Activated CD8-positive, alpha-beta memory T cell treated with anti-CD3 and anti-CD28 coated beads, Interleukin-2, amount 50 U/mL, for 48 hours (primary cell): Measurements from ENCODE around the gene LAP3.
"Not testable (repeated sequence)": the region's sequence is repeated elsewhere in the genome, so short reads cannot be mapped to it uniquely, and the experiment has no call there.

Source experiments
- DNase-seq: peaks from one replicate; pipeline ENCODE4 v3.0.0-alpha.2; 2020

LAP3 gene

DNA sequence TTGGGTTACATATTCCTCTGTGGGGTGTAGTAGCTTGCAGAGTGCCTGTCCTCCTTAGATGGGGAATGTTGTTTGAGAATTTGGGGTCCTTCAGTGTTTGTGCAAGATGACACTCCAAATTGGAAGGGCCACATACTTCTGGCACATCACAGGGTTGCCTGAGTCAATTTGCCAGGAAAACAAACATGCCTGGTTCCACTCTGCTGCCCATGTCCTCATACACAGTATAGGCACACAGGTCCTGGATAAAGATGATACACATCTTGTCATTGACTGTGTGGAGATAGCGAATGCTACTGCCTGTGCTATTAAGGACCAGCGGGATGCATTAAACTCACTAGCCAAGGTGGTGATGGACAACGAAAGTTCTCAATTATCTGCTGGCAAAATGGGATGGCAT lies 11.2 kb upstream of the LAP3 start:
- DNase-seq, result no peak

DNA sequence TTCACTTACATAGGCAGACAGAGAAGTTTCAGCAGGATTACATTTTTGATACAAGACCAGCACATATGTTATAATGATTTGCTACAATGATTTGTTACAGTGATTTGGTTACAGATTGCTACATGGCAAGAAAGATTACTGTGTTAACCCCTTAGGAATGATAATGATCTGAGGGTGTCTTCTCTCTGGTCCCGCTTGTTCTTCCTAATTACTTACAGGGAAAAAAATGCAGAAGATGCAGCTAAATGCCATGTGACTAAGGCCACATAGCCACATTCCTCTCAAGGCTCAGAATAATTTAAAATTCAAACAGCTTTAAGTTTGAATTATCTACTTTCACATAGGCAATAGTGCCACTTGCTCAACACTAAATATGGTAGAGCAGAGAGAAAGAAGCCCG lies 9.7 kb upstream of the LAP3 start:
- no peak for DNase-seq

DNA sequence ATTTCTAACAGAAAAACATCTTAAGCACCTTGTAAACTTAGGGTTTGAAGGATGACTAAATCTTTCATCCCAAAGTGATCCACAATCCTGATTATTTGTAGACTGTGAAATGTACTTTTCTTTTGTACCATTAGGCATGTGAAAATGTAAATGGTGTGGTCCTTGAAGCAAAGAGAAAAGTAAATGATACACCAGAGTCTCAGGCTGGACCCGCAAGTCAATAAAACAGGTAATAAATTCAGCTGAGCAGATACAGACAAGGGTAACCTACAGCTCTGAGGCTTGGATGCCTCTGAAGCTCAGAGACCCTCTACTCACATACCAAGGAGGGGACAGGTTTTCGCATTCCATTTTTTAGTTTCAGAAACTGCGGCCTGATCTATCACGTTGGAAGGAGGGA lies 2.8 kb upstream of the LAP3 start:
- DNase-seq, result no peak

DNA sequence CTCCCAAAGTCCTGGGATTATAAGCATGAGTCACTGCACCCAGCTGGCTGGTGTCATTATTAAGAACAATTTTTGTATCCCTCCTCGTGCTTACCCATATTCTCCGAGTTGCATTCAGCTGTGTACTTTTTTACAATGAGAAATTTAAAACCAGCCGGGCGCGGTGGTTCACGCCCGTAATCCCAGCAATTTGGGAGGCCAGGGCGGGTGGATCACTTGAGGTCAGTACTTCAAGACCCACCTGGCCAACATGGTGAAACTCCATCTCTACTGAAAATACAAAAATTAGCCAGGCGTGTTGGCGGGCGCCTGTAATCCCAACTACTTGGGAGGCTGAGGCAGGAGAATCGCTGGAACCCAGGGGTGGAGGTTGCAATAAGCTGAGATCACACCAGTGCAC lies 1.8 kb upstream of the LAP3 start:
- not testable (repeated sequence) for DNase-seq

DNA sequence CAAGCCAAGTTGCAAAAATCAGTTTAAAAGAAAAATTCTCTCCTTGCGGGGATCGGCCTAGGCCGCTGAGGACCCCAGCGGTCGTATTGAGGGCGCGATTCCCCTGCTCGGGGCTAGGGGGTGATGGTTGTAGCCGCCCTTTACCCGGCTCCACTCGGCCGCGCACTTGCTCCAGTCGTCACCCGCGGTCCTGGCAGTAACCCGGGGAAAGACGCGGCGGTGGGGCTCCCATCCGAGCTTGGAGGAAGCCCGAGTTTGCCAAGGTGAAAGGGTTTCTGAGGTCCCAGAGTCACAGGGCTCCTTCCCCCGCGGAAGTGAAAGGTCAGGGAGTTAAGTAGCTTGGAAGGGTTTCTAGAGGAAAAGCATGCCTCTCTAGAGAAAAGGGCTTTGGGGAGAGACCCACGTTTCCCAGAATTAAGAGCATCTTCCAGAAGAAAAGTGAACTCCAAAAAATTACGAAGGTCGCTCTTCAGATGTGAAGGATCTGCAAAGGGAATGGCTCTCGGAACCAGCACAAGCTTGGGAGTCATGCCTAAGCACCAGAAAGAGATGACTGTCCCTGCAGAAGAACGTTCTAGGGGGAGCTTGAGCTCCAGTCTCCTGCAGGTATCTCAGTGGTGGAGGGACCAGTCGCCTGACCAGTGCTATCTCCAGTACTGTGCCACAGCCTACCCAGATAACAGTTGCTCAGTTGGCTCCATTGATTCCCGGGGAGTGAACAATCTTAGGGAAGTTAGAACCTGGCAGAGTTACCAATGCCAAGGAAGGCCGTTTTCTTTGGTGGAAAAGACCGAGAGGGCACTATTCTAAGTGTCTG lies 875 bp downstream of the LAP3 start:
- DNase-seq, result peak; percentile 57

DNA sequence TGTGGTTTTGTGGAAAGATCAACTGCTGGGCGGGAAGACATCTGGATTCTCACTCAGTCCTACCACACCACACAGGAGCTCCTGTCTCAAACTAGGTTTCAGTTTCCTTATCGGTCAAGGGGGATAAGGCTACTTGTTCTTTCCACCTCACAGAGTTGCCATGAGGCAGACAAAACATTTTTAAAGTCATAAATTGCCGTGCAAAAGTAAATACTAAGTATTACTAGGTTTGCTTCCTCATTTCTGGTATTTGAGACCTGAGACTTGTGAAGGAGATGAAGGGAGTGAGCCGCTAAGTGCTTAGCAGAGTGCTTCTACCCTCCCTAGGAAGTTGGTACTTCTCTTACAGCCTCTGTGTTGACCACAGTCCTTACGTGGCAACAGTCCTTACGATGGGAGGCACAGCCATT lies 1.5 kb downstream of the LAP3 start:
- no peak for DNase-seq

DNA sequence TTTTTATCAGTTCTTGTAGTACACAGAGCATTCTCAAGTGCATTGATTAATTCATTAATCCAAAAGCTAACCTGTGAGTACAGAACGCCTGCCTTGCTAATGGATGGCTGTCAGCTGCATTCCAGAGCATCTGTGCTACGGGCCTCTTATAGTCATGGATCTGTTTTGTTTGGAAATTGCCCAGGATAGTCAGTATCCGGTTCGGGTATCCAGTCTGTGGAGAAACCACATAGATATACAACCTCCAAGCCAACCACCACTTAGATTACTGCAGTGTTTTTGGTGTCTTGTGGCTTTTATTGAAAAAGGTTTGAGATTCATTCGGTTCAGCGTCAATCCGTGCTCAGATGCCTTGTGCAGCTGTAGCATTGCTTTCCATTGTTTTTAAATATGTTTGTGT lies 4.0 kb downstream of the LAP3 start:
- DNase-seq, result no peak

DNA sequence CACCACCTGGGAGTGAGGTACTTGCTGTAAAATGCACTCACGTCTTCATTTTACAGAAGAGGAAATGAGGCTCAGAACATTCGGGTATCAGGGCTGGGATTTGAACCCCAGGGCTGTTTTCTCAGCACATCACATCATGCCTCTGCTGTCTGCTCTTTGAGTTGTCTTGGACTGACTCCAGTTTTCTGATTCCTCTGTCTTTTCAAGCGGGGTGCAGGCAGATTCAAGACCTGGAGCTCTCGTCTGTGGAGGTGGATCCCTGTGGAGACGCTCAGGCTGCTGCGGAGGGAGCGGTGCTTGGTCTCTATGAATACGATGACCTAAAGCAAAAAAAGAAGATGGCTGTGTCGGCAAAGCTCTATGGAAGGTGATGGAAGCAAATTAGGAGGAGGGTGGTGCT lies 6.3 kb downstream of the LAP3 start:
- no peak for DNase-seq

DNA sequence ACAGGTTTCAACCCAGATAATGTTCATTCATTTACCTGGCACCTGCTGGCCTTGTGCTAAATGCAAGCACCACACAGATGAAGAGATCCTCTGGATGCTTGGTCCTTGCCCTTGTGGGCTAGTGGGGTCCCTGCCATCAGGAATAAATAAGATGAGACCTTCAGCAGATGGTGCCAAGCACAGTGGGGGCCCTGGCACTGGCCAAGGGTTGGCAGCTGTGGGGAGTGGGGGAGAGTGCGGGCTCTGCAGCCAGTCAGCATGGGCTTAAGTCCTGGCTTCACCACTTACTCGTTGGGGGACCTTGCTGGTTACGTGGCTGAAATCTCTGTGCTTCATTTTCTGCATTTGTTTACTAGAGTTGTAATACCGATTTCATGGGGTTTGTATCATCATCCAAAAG lies 6.9 kb downstream of the LAP3 start:
- no peak for DNase-seq

DNA sequence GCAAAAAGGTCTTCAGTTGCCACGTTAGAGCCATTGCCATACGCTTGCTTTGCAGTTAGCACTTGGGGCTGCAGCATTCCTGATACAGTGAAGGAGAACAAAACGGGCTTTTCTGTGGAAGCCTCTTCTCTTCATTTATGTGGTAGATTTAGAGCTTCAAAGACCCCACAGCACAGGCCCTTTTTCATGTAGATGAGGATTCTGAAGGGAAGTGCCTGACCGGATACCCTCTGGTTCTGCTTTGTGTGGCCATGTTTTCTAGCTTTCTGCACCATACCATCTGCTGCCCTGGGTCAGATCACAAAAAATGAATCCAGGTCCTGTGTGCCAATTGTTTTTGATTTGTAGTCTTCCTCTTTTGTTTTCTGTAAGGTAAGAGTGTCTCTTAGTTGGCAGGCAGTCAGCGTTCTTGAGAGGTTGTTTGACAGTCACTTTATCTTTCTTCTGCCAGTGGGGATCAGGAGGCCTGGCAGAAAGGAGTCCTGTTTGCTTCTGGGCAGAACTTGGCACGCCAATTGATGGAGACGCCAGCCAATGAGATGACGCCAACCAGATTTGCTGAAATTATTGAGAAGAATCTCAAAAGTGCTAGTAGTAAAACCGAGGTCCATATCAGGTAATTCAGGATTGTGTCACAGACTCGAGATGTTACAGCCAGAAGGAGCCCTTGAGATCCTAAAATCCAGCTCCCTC lies 7.7 kb downstream of the LAP3 start:
- no peak for DNase-seq

DNA sequence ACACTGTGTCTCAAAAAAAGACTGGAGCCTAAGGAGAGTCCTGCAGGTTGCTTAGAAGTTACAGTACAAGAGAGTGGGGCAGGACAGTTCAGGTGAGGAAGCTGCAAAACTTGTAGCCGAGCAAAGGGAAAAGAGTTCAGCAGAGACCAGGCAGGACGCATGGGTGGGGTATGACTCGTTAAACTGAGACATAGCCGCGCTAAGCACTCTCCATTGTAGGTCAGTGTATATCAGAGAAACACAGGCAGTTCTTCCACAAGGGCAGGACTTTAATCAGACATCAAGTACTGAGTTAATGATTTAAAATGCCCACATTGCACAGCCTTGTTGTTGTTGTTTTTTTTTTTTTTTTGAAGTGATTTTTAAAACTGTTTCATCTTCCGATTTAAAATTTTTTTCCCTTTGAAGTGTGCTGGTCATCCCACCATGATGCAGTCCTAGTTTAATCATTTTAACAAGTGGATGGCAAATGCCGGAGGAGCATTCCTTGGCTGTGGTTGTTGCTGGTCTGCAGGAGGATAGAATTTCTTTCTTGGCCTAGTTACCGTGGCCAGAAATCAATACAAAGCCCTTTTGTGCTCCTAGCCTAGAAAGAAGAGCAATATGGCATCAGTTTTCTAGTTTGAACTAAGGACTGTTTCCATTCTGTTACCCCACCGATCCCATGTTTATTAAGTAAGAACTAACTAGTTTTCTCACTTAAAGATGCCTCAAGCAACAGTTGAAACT lies 10.3 kb downstream of the LAP3 start:
- DNase-seq, result no peak

DNA sequence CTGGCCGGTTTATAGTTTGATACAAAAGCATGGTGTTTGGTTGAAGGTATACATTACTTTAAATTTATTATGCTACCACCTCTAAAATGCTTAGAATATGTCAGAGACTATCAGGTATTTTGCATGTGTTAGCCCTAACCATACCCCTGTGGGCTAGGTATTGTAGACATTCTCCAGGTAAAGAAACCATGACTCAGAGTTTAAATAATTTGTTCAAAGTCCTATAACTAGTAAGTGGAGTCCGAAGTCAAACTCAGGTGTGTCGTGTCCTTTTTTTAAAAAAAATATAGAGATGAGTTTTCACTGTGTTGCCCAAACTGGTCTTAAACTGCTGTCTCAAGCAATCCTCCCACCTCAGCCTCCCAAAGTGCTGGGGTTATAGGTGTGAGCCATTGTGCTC lies 12.4 kb downstream of the LAP3 start:
- no peak for DNase-seq

DNA sequence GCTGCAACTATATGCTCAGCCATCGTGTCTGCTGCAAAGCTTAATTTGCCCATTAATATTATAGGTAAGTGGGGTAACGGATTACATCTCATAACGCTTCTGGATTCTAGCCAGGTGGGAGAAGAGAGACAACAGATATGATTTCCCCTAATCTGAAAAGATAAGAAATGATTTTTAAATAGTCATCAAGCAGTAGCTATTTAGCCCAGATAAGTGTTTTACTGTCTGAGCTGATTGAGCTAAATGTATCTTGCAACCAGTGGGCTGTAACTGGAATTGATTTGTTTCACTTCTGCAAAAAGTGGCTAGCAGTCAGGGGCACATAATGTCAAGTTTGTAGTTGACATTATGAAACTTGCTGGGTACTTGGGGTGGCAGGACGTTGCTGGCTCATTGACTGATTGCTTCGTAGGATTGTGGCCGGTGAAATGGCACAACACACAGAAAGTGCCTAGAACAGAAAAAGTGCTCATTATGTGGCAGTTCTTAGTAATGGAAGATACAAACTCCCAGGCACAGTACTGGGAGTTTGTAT lies 18.5 kb downstream of the LAP3 start:
- DNase-seq, result no peak

DNA sequence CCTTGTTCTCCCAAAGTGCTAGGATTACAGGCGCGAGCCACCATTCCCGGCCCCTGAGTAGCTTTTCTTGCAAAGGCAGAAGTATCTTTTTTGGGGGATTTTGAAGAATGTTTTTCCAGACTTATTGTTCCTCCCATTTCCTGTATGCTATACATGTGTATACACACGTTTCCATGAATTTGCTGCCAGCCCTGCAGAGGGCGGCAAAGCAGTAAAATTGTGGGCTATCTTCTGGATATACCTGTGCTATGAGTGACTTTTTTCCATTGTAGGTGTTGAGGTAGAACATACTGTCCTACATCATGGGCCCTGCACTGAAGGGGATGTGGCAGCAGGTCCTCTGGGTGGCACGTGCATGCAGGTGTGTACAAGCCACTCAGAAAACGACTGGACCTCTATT lies 20.5 kb downstream of the LAP3 start:
- DNase-seq, result no peak

DNA sequence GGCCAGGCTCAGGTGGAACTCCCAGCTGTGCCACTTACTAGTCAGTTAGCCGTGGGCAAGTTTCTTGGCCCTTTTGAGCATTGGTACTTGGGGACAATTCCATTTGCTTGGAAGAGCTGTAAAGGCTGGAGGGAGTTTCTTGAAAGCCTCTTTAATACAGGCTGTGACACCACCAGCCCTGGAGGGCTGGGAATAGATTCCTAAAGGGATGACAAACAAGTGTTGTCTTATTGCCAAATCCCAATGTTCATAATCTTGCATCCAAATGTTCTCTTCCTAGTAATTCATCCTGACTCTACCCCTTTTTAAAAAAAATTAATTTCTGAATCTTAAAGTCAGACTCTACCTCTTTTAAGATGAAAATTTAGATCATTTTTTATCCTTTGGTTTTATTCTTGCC lies 22.8 kb downstream of the LAP3 start:
- no peak for DNase-seq

DNA sequence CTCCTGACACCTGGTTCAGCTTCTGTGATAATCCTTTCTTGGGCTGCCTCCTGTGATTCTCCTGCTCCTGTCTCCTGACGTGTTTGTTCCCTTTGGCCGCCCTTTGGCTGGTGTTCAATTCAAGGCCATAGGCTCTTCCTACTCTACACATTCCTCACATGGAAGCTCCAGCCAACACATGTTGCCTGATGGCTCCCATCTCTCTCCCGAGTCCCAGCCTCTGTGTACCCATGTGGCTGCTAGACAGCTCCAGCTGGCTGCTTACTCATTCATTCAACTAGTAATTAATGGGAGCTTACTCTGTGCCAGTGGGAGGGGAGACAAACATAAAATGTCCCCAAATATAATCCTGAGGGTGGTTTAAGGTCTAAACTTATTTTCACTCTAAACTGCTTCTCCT lies 28.2 kb downstream of the LAP3 start:
- no peak for DNase-seq

DNA sequence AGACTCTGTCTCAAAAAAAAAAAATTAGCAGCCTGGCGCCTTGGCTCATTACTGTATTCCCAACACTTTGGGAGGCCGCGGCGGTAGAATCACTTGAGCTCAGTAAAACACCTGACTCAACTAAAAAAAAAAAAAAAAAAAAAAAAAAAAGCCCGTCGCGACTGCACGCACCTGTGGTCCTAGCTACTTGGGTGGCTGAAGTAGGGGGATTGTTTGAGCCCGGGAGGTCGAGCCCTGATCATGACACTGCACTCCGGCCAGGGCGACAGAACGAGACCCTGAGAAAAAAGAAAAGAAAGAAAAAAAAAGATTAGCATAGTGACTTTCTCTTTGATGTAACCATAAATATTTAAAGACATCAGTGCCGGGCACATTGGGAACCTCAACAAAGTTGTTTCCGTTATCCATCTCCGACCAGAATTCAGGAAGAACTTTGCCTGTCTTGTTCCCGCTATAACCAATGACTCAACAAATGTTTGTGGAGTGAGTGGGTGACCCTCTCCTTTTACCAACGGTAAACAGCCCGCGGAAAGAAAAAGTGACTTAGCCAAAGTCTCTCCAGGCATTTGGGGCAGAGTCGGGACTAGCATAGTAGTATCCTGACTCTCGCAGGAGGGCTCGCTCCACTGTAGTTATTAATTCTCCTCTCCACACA lies 36.9 kb downstream of the LAP3 start:
- no peak for DNase-seq

DNA sequence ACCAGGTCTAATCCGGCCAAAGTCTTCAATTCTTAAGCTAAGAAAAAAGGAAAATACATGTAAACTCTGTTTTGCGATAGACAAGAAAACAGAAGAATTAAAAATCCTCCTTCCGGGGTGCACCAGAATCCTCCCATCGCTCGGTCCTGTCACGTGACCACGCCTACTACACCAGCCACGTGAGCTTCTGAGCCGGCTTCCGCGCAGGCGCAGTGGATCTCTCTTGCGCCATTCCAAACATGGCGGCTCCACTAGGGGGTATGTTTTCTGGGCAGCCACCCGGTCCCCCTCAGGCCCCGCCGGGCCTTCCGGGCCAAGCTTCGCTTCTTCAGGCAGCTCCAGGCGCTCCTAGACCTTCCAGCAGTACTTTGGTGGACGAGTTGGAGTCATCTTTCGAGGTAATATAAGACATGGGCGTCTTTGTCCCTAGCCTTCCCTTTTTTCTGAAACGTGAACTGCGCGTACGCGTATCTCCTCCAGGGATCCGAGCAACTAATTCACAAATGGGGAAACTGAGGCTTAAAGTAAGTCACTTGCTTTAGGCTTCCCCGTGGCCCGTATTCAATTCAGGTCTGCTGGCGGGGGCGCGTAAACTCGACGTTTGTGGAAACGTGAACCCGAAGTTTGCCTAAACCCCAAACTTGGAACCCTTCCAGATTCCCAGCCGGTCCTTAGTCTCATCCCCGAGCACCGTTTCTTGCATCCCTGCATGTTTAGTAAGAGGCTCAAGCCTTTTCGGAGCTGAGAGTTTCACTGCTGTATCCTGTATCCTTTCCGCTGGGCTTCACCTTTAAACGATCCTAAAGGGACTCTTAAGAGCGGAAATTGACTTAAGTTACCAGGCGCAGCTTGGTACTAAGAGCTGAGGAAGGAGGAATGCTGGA lies 37.7 kb downstream of the LAP3 start, which contains the start of gene MED28:
MED28 (plus strand) TSS at position 226 of the 884 bp plus-strand sequence; CDS start at position 240, 14 bp downstream.
- DNase-seq, result peak; percentile 97

DNA sequence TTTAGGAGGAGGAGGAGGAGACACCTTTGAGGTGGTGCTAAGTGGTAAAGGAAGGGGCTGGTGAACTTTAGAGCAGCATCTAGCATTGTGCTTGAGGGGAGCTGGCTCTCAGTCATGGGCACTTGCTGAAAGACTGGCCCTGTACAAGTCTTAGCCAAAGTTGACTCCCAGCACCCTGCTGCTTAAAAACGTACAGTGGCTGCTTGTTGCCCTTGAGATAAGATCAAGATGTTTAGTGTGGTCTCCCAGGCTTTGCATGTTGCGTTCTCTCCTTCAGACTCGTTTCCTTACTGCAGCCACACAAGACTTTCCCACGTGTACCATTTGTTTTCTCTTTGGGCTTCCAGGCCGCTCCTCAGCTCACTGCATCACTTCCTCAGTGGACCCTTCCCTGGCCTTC lies 39.3 kb downstream of the LAP3 start:
- DNase-seq, result no peak

DNA sequence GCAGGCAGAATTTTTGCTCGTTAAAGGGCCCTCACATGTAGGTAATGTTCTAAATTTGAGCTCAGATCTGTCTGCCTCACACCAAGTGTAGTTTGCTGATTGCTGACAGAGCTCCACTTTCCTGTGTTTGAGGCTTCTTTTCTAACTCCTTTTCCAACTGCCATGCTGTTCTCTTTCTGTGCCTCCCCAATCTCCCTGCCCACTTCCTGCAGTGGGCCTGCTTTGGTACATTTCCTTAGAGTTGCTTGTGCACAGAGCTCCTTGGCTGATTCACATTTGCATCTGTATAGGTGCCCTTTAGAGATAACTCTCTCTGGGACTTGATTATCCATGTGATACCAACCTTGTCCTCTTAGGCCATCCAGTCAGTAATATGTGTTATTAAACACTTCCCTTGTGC lies 41.9 kb downstream of the LAP3 start:
- DNase-seq, result no peak

DNA sequence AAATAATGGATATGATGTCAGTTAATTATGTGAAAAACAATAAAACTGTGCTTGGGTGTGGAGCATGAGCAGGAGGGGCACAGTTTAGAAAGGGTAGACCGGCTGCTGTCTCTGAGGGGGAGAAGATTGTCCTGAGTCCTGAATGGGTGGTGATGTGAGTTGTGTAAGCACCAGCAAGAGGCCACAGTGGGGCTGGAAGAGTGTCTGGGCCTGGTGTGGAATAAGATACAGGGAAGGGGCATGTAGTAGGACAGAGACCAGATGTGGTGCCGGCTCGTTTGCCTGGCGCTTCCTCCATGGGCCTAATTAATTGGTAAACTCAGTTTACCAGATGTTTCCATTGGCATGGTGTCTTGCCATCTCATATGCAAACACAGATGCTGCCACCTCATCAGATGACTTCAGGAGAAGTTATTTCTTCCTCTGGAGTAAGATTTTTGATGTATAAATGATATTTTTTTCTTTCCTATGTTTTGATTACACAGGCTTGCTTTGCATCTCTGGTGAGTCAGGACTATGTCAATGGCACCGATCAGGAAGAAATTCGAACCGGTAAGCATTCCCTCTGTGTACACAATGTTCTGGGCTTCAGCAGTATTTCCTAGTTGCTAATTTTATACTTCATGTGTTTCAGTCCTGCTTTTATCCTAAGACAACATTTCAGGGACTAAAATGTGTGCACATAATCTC lies 42.6 kb downstream of the LAP3 start:
- no peak for DNase-seq
